A549 (cell line): ENCODE measurements around the gene KRTAP10-2. TPM values are rescaled to one million over a fixed set of nuclear protein-coding genes. Genes with fewer than 3 reads are reported as not detected.

ENCODE experiments used
- ATAC-seq, 2 experiments: fragments of 200-7000 bp in 1 of 2; fragments of >200 bp in 1 of 2; cut with Nextera tagmentation in 1 of 2; cut with Tn5 transposase in 1 of 2; 3 replicates each; pipeline versions ENCODE4 v1.8.0 to v1.9.1; 2018 to 2020; ENCODE audit warnings: mild to moderate bottlenecking in 1 of 2, moderate library complexity in 1 of 2
- CTCF ChIA-PET: fragments of 300-600 bp; sonication (Branson Sonifier 250); formaldehyde crosslinking; extraction: SDS; loops from one replicate; lab custom pipeline; 2021; ENCODE audit warnings: antibody characterized with exemption, inconsistent platforms; lab: Yijun Ruan, JAX
- POLR2A ChIA-PET: fragments of 350-600 bp; formaldehyde crosslinking; extraction: SDS; loops from one replicate; lab custom pipeline; 2021; ENCODE audit warnings: antibody characterized with exemption, inconsistent platforms; lab: Yijun Ruan, JAX
- DNase-seq, 2 experiments: peaks; one replicate each; pipeline versions ENCODE4 v3.0.0 to v3.0.0-alpha.2; 2011 to 2016; ENCODE audit warnings: low read depth in 1 of 2, low spot score in 1 of 2
- FAIRE-seq: peaks from 2 replicates; lab custom pipeline; 2011; peaks lifted over from hg19 to GRCh38; lab: Jason Lieb, UNC
- H3K27ac ChIP-seq, 2 experiments: fragments of >200 bp; sonication (Bioruptor Twin); formaldehyde crosslinking; 3 replicates each; pipeline ENCODE4 v1.5.1; 2016 to 2017
- H3K4me1 ChIP-seq: fragments of >200 bp; sonication (Bioruptor Twin); formaldehyde crosslinking; 3 replicates; pipeline ENCODE4 v1.6.1; 2016
- H3K4me2 ChIP-seq: fragments of >200 bp; sonication (Bioruptor Twin); formaldehyde crosslinking; 3 replicates; pipeline ENCODE4 v1.6.1; 2016
- H3K4me3 ChIP-seq: fragments of >200 bp; sonication (Bioruptor Twin); formaldehyde crosslinking; 3 replicates; pipeline ENCODE4 v1.5.1; 2016
- H3K9me3 ChIP-seq: fragments of >200 bp; sonication (Bioruptor Twin); formaldehyde crosslinking; 3 replicates; pipeline ENCODE4 v1.6.1; 2016
- BHLHE40 ChIP-seq: IDR thresholded peaks from 2 replicates; pipeline ENCODE4 v1.6.1; 2012; ENCODE audit warnings: low read depth, low read length, inconsistent platforms
- CBX8 ChIP-seq: fragments of 200-600 bp; sonication (generic); IDR thresholded peaks from 2 replicates; pipeline ENCODE4 v1.6.1; 2016
- CHD2 ChIP-seq: fragments of 150-350 bp; IDR thresholded peaks from 2 replicates; pipeline ENCODE4 v1.6.1; 2014; ENCODE audit warnings: low read length; ENCODE audit not compliant: partially characterized antibody
- CTCF ChIP-seq: fragments of >200 bp; sonication (Bioruptor Twin); formaldehyde crosslinking; IDR thresholded peaks from 3 replicates; pipeline ENCODE4 v1.5.1; 2016
- E2F6 ChIP-seq: IDR thresholded peaks from 2 replicates; pipeline ENCODE4 v1.6.1; 2012; ENCODE audit warnings: low read depth, borderline replicate concordance
- EHF ChIP-seq: fragments of 250-450 bp; sonication (Bioruptor Pico); IDR thresholded peaks from 2 replicates; pipeline ENCODE4 v1.5.0; 2020; ENCODE audit warnings: mild to moderate bottlenecking
- ELK1 ChIP-seq: fragments of 150-350 bp; IDR thresholded peaks from 2 replicates; pipeline ENCODE4 v1.6.1; 2014; ENCODE audit warnings: low read depth, mild to moderate bottlenecking, low read length
- JUN ChIP-seq, 2 experiments: fragments of >200 bp; sonication (Bioruptor Twin); formaldehyde crosslinking; IDR thresholded peaks; 2 replicates in 1 of 2; 3 replicates in 1 of 2; pipeline ENCODE4 v1.6.1; 2016 to 2017
- JUNB ChIP-seq: fragments of >200 bp; sonication (Bioruptor Twin); formaldehyde crosslinking; IDR thresholded peaks from 2 replicates; pipeline ENCODE4 v1.6.1; 2016
- KDM1A ChIP-seq: fragments of 200-600 bp; sonication (generic); IDR thresholded peaks from 2 replicates; pipeline ENCODE4 v1.6.1; 2016; ENCODE audit warnings: low read depth, mild to moderate bottlenecking
- KDM5A ChIP-seq: fragments of 200-600 bp; sonication (generic); IDR thresholded peaks from 2 replicates; pipeline ENCODE4 v1.6.1; 2016; ENCODE audit warnings: antibody characterized with exemption, mild to moderate bottlenecking
- MAFK ChIP-seq: fragments of 450-650 bp; IDR thresholded peaks from 2 replicates; pipeline ENCODE4 v1.6.1; 2014; ENCODE audit not compliant: partially characterized antibody
- MAZ ChIP-seq: fragments of 150-350 bp; IDR thresholded peaks from 2 replicates; pipeline ENCODE4 v1.6.1; 2014; ENCODE audit warnings: antibody characterized with exemption, low read depth, low read length, borderline replicate concordance
- POLR2A ChIP-seq: IDR thresholded peaks from 2 replicates; pipeline ENCODE4 v1.6.1; 2012; ENCODE audit warnings: mild to moderate bottlenecking, low read length
- RAD21 ChIP-seq, 2 experiments: fragments of >200 bp in 1 of 2; sonication (Bioruptor Twin) in 1 of 2; formaldehyde crosslinking in 1 of 2; IDR thresholded peaks in 1 of 2; conservative IDR thresholded peaks in 1 of 2; 2 replicates in 1 of 2; 3 replicates in 1 of 2; pipeline ENCODE4 v1.6.1; 2012 to 2018; ENCODE audit warnings: inconsistent platforms in 1 of 2
- RARB ChIP-seq: fragments of 250-450 bp; sonication (Bioruptor Pico); IDR thresholded peaks from 2 replicates; pipeline ENCODE4 v1.8.0; 2021; ENCODE audit warnings: mild to moderate bottlenecking, moderate library complexity
- SMC3 ChIP-seq: fragments of >200 bp; sonication (Bioruptor Twin); formaldehyde crosslinking; IDR thresholded peaks from 3 replicates; pipeline ENCODE4 v1.6.1; 2018; ENCODE audit warnings: inconsistent platforms
- TFCP2L1 ChIP-seq: fragments of 250-450 bp; sonication (Bioruptor Pico); IDR thresholded peaks from 2 replicates; pipeline ENCODE4 v1.5.0; 2021; ENCODE audit warnings: mild to moderate bottlenecking
- USF2 ChIP-seq: fragments of 450-650 bp; IDR thresholded peaks from 2 replicates; pipeline ENCODE4 v1.6.1; 2014; ENCODE audit warnings: antibody characterized with exemption
- WGBS: methylation state at CpG from one replicate; pipeline ENCODE4 v1.1.6; 2017; ENCODE audit errors: missing lambda C conversion rate; 5-methylcytosine and 5-hydroxymethylcytosine counted together
- polyA plus RNA-seq, 4 experiments: library from polyadenylated mRNA; depleted of rRNA in 3 of 4; stranded (reverse); fragments of >200 nt; fragmentation: RNase III in 1 of 4; extraction: RNeasy Plus Mini Kit Qiagen cat#74134 plus additional on column Dnase treatment in 1 of 4; gene quantifications; 2 replicates in 3 of 4; 3 replicates in 1 of 4; pipeline ENCODE4 v1.2.3, GENCODE V29; 2011 to 2017

KRTAP10-2 gene
- polyA plus RNA-seq, 2 of the 4 experiments (the other 2 are of a cell fraction) = not detected

GRCh38 chr21:44516342-44516741 lies 35.0 kb downstream of the KRTAP10-2 start:
- Histone ChIP-seq H3K27ac (no peak overlapping the region), H3K9me3 (no peaks in the 10 kb centered on the region), H3K4me2 (no peak overlapping the region), H3K4me1 (no peaks in the 10 kb centered on the region), H3K4me3 (no peak overlapping the region)
- POLR2A ChIA-PET = interaction anchor here (0.6 kb wide), 1 partner anchor 10 kb away, joined by 3 read pairs; no protein-coding TSS in a partner anchor
- CTCF ChIA-PET = interaction anchor here (1.2 kb wide), 1 partner anchor 41 kb away, joined by 3 read pairs; no protein-coding TSS in a partner anchor
- 87% methylated on average over 12 of the region's 13 CpGs for WGBS
- ATAC-seq = no peak
- no peak for FAIRE-seq
- TF ChIP-seq ELK1 = no peak
- TF ChIP-seq, all 56 proteins: peak for 0
- no peak for DNase-seq

GRCh38 chr21:44515359-44516165 lies 35.7 kb downstream of the KRTAP10-2 start:
- FAIRE-seq (no peak), DNase-seq (no peak), ATAC-seq (no peak)
- H3K27ac ChIP-seq = no peak overlapping the region
- H3K4me1 ChIP-seq = no peaks in the 10 kb centered on the region
- ChIA-PET POLR2A (no interaction called here), CTCF (interaction anchor here (0.9 to 1.2 kb wide), 3 partner anchors 10 to 278 kb away, joined by 3 to 4 read pairs (median 3); no protein-coding TSS in a partner anchor)
- WGBS = 82% methylated on average over 24 of the region's 32 CpGs
- H3K4me3 ChIP-seq = no peak overlapping the region
- H3K9me3 ChIP-seq = no peaks in the 10 kb centered on the region
- TF ChIP-seq USF2 (no peak), SMC3 (no peak), MAZ (no peak), KDM5A (no peak), POLR2A (no peak), JUNB (no peak), CTCF (no peak), EHF (CRISPR knock-in tag) (no peak), RARB (CRISPR knock-in tag) (no peak), RAD21 (conservative IDR thresholded peaks at IDR 0.05 in 1 of 2, IDR thresholded peaks at IDR 0.05 in 1 of 2) (no peak), MAFK (no peak), JUN (IDR thresholded peaks at IDR 0.05) (no peak), TFCP2L1 (CRISPR knock-in tag) (no peak), KDM1A (no peak), E2F6 (no peak), CHD2 (no peak), CBX8 (no peak), BHLHE40 (no peak)
- no peak overlapping the region for H3K4me2 ChIP-seq
